ENCODE data around the gene NMT1. TPM values are rescaled to one million over a fixed set of nuclear protein-coding genes. Genes with fewer than 3 reads are reported as not detected.

Gene NMT1
- total RNA-seq, 6 donors from 2014 or later = 55.1 to 132 (median 92.3) TPM

GRCh38 chr17:45073414-45074070 is 12.4 kb downstream of the NMT1 start:
- DNase-seq (no peak), ATAC-seq (ENCODE audit: low FRiP score in 2 of 2) (peak; percentile 46 to 88)
- H3K9me3 ChIP-seq = no peaks in the 10 kb centered on the region
- H3K27ac ChIP-seq = peak overlapping the region in 2 of 4 donors; percentile 12 to 26
- H3K36me3 ChIP-seq = peaks cover 3 to 37% (median 18%) of the 10 kb centered on the region in 4 donors
- TF ChIP-seq POLR2AphosphoS5 (IDR thresholded peaks at IDR 0.05) (no peak), EP300 (IDR thresholded peaks at IDR 0.05) (no peak), POLR2A (IDR thresholded peaks at IDR 0.05) (no peak), CTCF (IDR thresholded peaks at IDR 0.05) (no peak)
- H3K4me1 ChIP-seq = peaks cover 4 to 23% (median 8%) of the 10 kb centered on the region in 4 donors
- 55 to 75% methylated on average over 5 of the region's 5 CpGs for WGBS, 2 donors
- H3K27me3 ChIP-seq = no peaks in the 10 kb centered on the region
- H3K4me3 ChIP-seq = no peak overlapping the region

- Histone ChIP-seq H3K9me3 (no peaks in the 10 kb centered on the region), H3K27me3 (no peaks in the 10 kb centered on the region), H3K4me1 (peaks cover 4 to 23% (median 8%) of the 10 kb centered on the region in 4 donors), H3K4me3 (no peak overlapping the region), H3K36me3 (peaks cover 17 to 58% (median 25%) of the 10 kb centered on the region in 4 donors), H3K27ac (peak overlapping the region in 2 of 4 donors; percentile 9 to 34)
- TF ChIP-seq CTCF (IDR thresholded peaks at IDR 0.05) = no peak
- TF ChIP-seq POLR2AphosphoS5 (IDR thresholded peaks at IDR 0.05) = no peak
- TF ChIP-seq POLR2A (IDR thresholded peaks at IDR 0.05) = no peak
- no peak for TF ChIP-seq EP300 (IDR thresholded peaks at IDR 0.05)
- DNase-seq (no peak), ATAC-seq (ENCODE audit: low FRiP score in 2 of 2) (no peak)
- WGBS, 2 donors = 63 to 75% methylated on average over 3 of the region's 3 CpGs
Measured at GRCh38 chr17:45077643-45078042, 16.5 kb downstream of the NMT1 start.

- no peaks in the 10 kb centered on the region for H3K27me3 ChIP-seq
- no peak overlapping the region for H3K4me3 ChIP-seq
- H3K27ac ChIP-seq = no peak overlapping the region
- H3K4me1 ChIP-seq = peaks cover 3 to 20% (median 5%) of the 10 kb centered on the region in 4 donors
- ATAC-seq (ENCODE audit: low FRiP score in 2 of 2) (no peak), DNase-seq (no peak)
- TF ChIP-seq CTCF (IDR thresholded peaks at IDR 0.05) (no peak), EP300 (IDR thresholded peaks at IDR 0.05) (no peak), POLR2A (IDR thresholded peaks at IDR 0.05) (no peak), POLR2AphosphoS5 (IDR thresholded peaks at IDR 0.05) (no peak)
- 88 to 96% methylated on average over 6 of the region's 6 CpGs for WGBS, 2 donors
- H3K9me3 ChIP-seq = no peaks in the 10 kb centered on the region
- peaks cover 31 to 80% (median 48%) of the 10 kb centered on the region in 4 donors for H3K36me3 ChIP-seq
Measured at GRCh38 chr17:45081047-45081703, 20.1 kb downstream of the NMT1 start.

GRCh38 chr17:45086391-45086790 is 25.3 kb downstream of the NMT1 start:
- Histone ChIP-seq H3K27ac (no peak overlapping the region), H3K27me3 (no peaks in the 10 kb centered on the region), H3K4me1 (no peaks in the 10 kb centered on the region), H3K9me3 (no peaks in the 10 kb centered on the region), H3K36me3 (peaks cover 39 to 100% (median 89%) of the 10 kb centered on the region in 4 donors), H3K4me3 (no peak overlapping the region)
- DNase-seq (no peak), ATAC-seq (ENCODE audit: low FRiP score in 2 of 2) (no peak)
- 93 to 98% methylated on average over 4 of the region's 4 CpGs for WGBS, 2 donors
- TF ChIP-seq POLR2AphosphoS5 (IDR thresholded peaks at IDR 0.05) (no peak), CTCF (IDR thresholded peaks at IDR 0.05) (no peak), EP300 (IDR thresholded peaks at IDR 0.05) (no peak), POLR2A (IDR thresholded peaks at IDR 0.05) (no peak)

Measured in upper lobe of left lung (tissue), 6 donors.